Peyer's patch (tissue), 4 donors: Measurements from ENCODE around the gene PQBP1. TPM values are rescaled to one million over a fixed set of nuclear protein-coding genes. Genes with fewer than 3 reads are reported as not detected.
A peak's percentile ranks its signal among the peaks of the same experiment; 100 is the strongest.

Experiments
- DNase-seq, 3 donors: peaks; one replicate each; pipeline ENCODE4 v3.0.0-alpha.2; 2017 to 2019
- H3K27ac ChIP-seq, 4 donors: fragments of 200-600 bp; sonication (generic); one replicate each; pipeline ENCODE4 v1.5.1; 2016 to 2019
- H3K27me3 ChIP-seq, 2 donors: fragments of 200-600 bp; sonication (generic); one replicate each; pipeline ENCODE4 v1.5.1; 2019
- H3K36me3 ChIP-seq, 3 donors: fragments of 200-600 bp; sonication (generic); one replicate each; pipeline ENCODE4 v1.5.1; 2016 to 2019
- H3K4me1 ChIP-seq, 4 donors: fragments of 200-600 bp; sonication (generic); one replicate each; pipeline ENCODE4 v1.5.1; 2016 to 2019
- H3K4me3 ChIP-seq, 4 donors: fragments of 200-600 bp; sonication (generic); 1 replicate in 3 of 4; 2 replicates in 1 of 4; pipeline ENCODE4 v1.5.1; 2016 to 2019; ENCODE audit warnings: mild to moderate bottlenecking in 1 of 4
- H3K9me3 ChIP-seq, 4 donors: fragments of 200-600 bp; sonication (generic); one replicate each; pipeline ENCODE4 v1.5.1; 2016 to 2019; ENCODE audit warnings: mild to moderate bottlenecking in 1 of 4
- POLR2A ChIP-seq, 2 donors: fragments of 450-650 bp; IDR thresholded peaks; one replicate each; pipeline ENCODE4 v1.5.1; 2017; ENCODE audit warnings: antibody characterized with exemption in 2 of 2, mild to moderate bottlenecking in 2 of 2, moderate library complexity in 2 of 2
- total RNA-seq, 4 donors: library from RNA; depleted of rRNA; stranded (reverse); fragments of >200 nt; gene quantifications; one replicate each; pipeline ENCODE4 v1.1.0, GENCODE V29; 2016
- TF ChIP-seq, protein P1 (sequence below), 6 experiments: fragments of 450-650 bp in 4 of 6; fragments of 200-600 bp in 2 of 6; sonication (generic) in 1 of 6; IDR thresholded peaks; one replicate each; pipeline ENCODE4 v1.5.1; 2017 to 2019; ENCODE audit warnings: antibody characterized with exemption in 6 of 6, mild to moderate bottlenecking in 3 of 6, moderate library complexity in 1 of 6

The PQBP1 gene
- total RNA-seq, 4 donors from 2014 or later: 63.3 to 86.6 (median 70.1) TPM

GRCh38 chrX:48940404-48940955 is 42.8 kb downstream of the PQBP1 start:
- Histone ChIP-seq H3K27ac (peak overlapping the region; percentile 37 to 84 (median 76)), H3K36me3 (no peaks in the 10 kb centered on the region), H3K27me3 (no peaks in the 10 kb centered on the region), H3K4me1 (peaks cover 0 to 25% (median 14%) of the 10 kb centered on the region in 4 donors), H3K9me3 (no peaks in the 10 kb centered on the region), H3K4me3 (no peak overlapping the region)
- no peak for DNase-seq
- no peak for TF ChIP-seq POLR2A (IDR thresholded peaks at IDR 0.05)
- TF ChIP-seq, protein P1, sequence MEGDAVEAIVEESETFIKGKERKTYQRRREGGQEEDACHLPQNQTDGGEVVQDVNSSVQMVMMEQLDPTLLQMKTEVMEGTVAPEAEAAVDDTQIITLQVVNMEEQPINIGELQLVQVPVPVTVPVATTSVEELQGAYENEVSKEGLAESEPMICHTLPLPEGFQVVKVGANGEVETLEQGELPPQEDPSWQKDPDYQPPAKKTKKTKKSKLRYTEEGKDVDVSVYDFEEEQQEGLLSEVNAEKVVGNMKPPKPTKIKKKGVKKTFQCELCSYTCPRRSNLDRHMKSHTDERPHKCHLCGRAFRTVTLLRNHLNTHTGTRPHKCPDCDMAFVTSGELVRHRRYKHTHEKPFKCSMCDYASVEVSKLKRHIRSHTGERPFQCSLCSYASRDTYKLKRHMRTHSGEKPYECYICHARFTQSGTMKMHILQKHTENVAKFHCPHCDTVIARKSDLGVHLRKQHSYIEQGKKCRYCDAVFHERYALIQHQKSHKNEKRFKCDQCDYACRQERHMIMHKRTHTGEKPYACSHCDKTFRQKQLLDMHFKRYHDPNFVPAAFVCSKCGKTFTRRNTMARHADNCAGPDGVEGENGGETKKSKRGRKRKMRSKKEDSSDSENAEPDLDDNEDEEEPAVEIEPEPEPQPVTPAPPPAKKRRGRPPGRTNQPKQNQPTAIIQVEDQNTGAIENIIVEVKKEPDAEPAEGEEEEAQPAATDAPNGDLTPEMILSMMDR (IDR thresholded peaks at IDR 0.05): no peak

DNA sequence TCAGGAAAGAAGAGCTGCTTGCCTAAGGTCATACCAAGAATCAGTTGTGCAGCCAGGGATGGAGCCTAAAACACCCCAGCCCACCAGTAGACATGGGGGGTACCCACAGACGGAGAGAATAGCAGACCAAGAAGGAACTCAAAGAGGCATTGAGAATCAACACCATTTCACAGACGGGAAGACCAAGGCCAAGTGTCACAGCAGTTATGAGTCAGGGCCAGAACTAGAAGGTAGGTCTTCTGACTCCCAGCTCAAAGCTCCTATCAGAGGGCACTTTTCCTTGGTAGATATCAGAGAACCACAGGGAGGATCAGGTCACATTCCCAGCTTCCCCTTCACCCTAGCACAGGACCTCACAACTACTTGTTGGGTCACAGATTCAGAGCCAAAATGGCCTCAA is 45.2 kb downstream of the PQBP1 start:
- Histone ChIP-seq H3K9me3 (no peaks in the 10 kb centered on the region), H3K4me1 (peaks cover 0 to 17% (median 6%) of the 10 kb centered on the region in 4 donors), H3K36me3 (no peaks in the 10 kb centered on the region), H3K27ac (peak overlapping the region in 2 of 4 donors; percentile 3 to 31), H3K4me3 (no peak overlapping the region), H3K27me3 (no peaks in the 10 kb centered on the region)
- no peak for DNase-seq
- TF ChIP-seq POLR2A (IDR thresholded peaks at IDR 0.05): no peak
- TF ChIP-seq, protein P1 (IDR thresholded peaks at IDR 0.05): no peak

GRCh38 chrX:48945517-48946348 is 48.0 kb downstream of the PQBP1 start:
- peaks cover 0 to 4% (median under 1%) of the 10 kb centered on the region in 4 donors for H3K4me1 ChIP-seq
- peak overlapping the region in 1 of 4 donors; percentile 25 for H3K27ac ChIP-seq
- H3K4me3 ChIP-seq: no peak overlapping the region
- TF ChIP-seq, protein P1 (IDR thresholded peaks at IDR 0.05): peak; percentile 52 to 73 (median 66)
- no peak for TF ChIP-seq POLR2A (IDR thresholded peaks at IDR 0.05)
- no peaks in the 10 kb centered on the region for H3K36me3 ChIP-seq
- H3K27me3 ChIP-seq: no peaks in the 10 kb centered on the region
- no peaks in the 10 kb centered on the region for H3K9me3 ChIP-seq
- DNase-seq: peak in 2 of 3 donors; percentile 57 to 82

DNA sequence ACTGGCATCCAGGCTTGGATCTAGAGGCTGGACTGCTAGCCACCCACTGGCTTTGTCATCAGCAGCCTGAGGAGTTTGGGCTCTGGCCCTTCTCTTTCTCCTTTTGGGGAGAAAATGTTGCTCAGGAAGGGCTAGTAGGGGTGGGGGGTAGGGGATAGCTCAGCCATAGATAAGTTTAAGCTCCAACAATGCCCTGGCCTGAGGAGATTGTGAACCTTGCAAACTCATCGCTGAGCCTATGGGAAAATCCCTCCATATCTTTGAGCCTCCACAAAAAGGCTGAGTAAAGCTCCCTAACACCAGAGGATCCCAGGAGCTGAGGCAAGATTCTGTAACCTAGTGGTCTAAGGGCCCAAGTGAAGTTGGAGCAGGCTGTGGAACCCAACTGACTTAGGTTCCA is 50.9 kb downstream of the PQBP1 start:
- Histone ChIP-seq H3K27me3 (no peaks in the 10 kb centered on the region), H3K4me1 (no peaks in the 10 kb centered on the region), H3K27ac (no peak overlapping the region), H3K4me3 (no peak overlapping the region), H3K36me3 (no peaks in the 10 kb centered on the region), H3K9me3 (no peaks in the 10 kb centered on the region)
- TF ChIP-seq POLR2A (IDR thresholded peaks at IDR 0.05): no peak
- TF ChIP-seq, protein P1 (IDR thresholded peaks at IDR 0.05): no peak
- DNase-seq: no peak

Other genes starting within 250 kb of the PQBP1 start
- 10 to 100 TPM in 1 of 4 donors, 1 to 10 TPM in 3; 3.5 to 45.4 (median 7.6) TPM for gene WAS, start 214.1 kb upstream of the PQBP1 start, total RNA-seq
- gene SUV39H1, start 201.2 kb upstream of the PQBP1 start, total RNA-seq: 1 to 10 TPM; 2.5 to 7.4 (median 4.2) TPM
- 10 to 100 TPM in 2 of 4 donors, not detected in 2; 15.2 to 15.3 TPM for gene GLOD5, start 136.2 kb upstream of the PQBP1 start, total RNA-seq
- not detected for gene GATA1, start 111.3 kb upstream of the PQBP1 start, total RNA-seq
- 100 to 1,000 TPM; 102 to 156 (median 134) TPM for gene HDAC6, start 95.9 kb upstream of the PQBP1 start, total RNA-seq
- not detected for gene ERAS, start 71.4 kb upstream of the PQBP1 start, total RNA-seq
- gene PCSK1N, start 62.3 kb upstream of the PQBP1 start, total RNA-seq: 10 to 100 TPM in 3 of 4 donors, not detected in 1; 19.0 to 49.2 (median 33.5) TPM
- 10 to 100 TPM; 33.8 to 67.9 (median 54.5) TPM for gene TIMM17B, start 162 bp upstream of the PQBP1 start, total RNA-seq
- gene SLC35A2, start 13.7 kb downstream of the PQBP1 start, total RNA-seq: 10 to 100 TPM; 14.0 to 43.3 (median 21.5) TPM
- 10 to 100 TPM; 17.3 to 24.8 (median 19.1) TPM for gene PIM2, start 21.1 kb downstream of the PQBP1 start, total RNA-seq
- 10 to 100 TPM; 49.7 to 79.2 (median 71.0) TPM for gene OTUD5, start 59.7 kb downstream of the PQBP1 start, total RNA-seq
- gene KCND1, start 73.9 kb downstream of the PQBP1 start, total RNA-seq: 1 to 10 TPM in 3 of 4 donors, under 1 TPM in 1; 0.35 to 5.8 (median 1.7) TPM
- 100 to 1,000 TPM in 1 of 4 donors, 10 to 100 TPM in 3; 32.4 to 139 (median 70.9) TPM for gene GRIPAP1, start 104.3 kb downstream of the PQBP1 start, total RNA-seq
- gene TFE3, start 145.4 kb downstream of the PQBP1 start, total RNA-seq: 10 to 100 TPM; 25.6 to 36.3 (median 32.4) TPM
- gene CCDC120, start 161.1 kb downstream of the PQBP1 start, total RNA-seq: 10 to 100 TPM in 3 of 4 donors, not detected in 1; 13.8 to 39.1 (median 24.5) TPM
- 1 to 10 TPM; 2.8 to 9.8 (median 4.4) TPM for gene PRAF2, start 176.1 kb downstream of the PQBP1 start, total RNA-seq
- 100 to 1,000 TPM in 2 of 4 donors, 10 to 100 TPM in 2; 64.2 to 133 (median 86.9) TPM for gene WDR45, start 182.0 kb downstream of the PQBP1 start, total RNA-seq
- 10 to 100 TPM; 24.0 to 26.8 (median 25.7) TPM for gene GPKOW, start 225.8 kb downstream of the PQBP1 start, total RNA-seq